ENCODE data around the gene NEK10.

- no peak for TF ChIP-seq CTCF (IDR thresholded peaks at IDR 0.05)
- no peak for TF ChIP-seq POLR2AphosphoS5 (IDR thresholded peaks at IDR 0.05)
These were observed 33.6 kb downstream of the NEK10 start for GRCh38 chr3:27335571-27335970.
